22Rv1 (cell line): Measurements from ENCODE around the gene PRKCE.

ENCODE experiments used
- H3K27ac ChIP-seq: fragments of 450-650 bp; 2 replicates; pipeline ENCODE4 v1.5.1; 2017
- CTCF ChIP-seq: fragments of 450-650 bp; IDR thresholded peaks from 2 replicates; pipeline ENCODE4 v1.5.1; 2017; ENCODE audit warnings: mild to moderate bottlenecking
- ZFX ChIP-seq: fragments of 450-650 bp; IDR thresholded peaks from 2 replicates; pipeline ENCODE4 v1.6.1; 2017; ENCODE audit warnings: antibody characterized with exemption, borderline replicate concordance

The PRKCE gene

GRCh38 chr2:45904946-45905631 lies 253.6 kb downstream of the PRKCE start:
- H3K27ac ChIP-seq = no peak overlapping the region
- no peak for TF ChIP-seq ZFX
- no peak for TF ChIP-seq CTCF

GRCh38 chr2:45905632-45905958 lies 254.1 kb downstream of the PRKCE start:
- no peak overlapping the region for H3K27ac ChIP-seq

GRCh38 chr2:45907592-45907991 lies 256.1 kb downstream of the PRKCE start:
- no peak for TF ChIP-seq ZFX
- TF ChIP-seq CTCF = no peak
- no peak overlapping the region for H3K27ac ChIP-seq

More at GRCh38 chr2:45905632-45905958, 254.1 kb downstream of the PRKCE start:
- TF ChIP-seq ZFX (no peak), CTCF (no peak)

- no peak overlapping the region for H3K27ac ChIP-seq
- no peak for TF ChIP-seq ZFX
- TF ChIP-seq CTCF = no peak
Observed at GRCh38 chr2:45908316-45909170, 257.1 kb downstream of the PRKCE start.

- H3K27ac ChIP-seq = no peak overlapping the region
- TF ChIP-seq CTCF = no peak
- TF ChIP-seq ZFX = no peak
Observed at GRCh38 chr2:45909171-45909565, 257.7 kb downstream of the PRKCE start.

GRCh38 chr2:45909677-45910191 lies 258.3 kb downstream of the PRKCE start:
- TF ChIP-seq CTCF (no peak), ZFX (no peak)
- no peak overlapping the region for H3K27ac ChIP-seq
